CD4-positive, alpha-beta T cell (primary cell): ENCODE results near the gene ORMDL2. TPM values are rescaled to one million over a fixed set of nuclear protein-coding genes. Genes with fewer than 3 reads are reported as not detected.

ENCODE experiments used
- ATAC-seq: fragments of 200-7000 bp; cut with Tn5 transposase; one replicate; pipeline ENCODE4 v1.10.0; 2022; ENCODE audit warnings: mild to moderate bottlenecking; ENCODE audit not compliant: poor library complexity
- CTCF ChIA-PET: fragments of 350-600 bp; sonication (Branson Sonifier 250); formaldehyde crosslinking; loops from one replicate; lab custom pipeline; 2021; ENCODE audit warnings: antibody characterized with exemption, inconsistent platforms; lab: Charles Lee
- POLR2A ChIA-PET: fragments of 350-600 bp; sonication (Branson Sonifier 250); formaldehyde crosslinking; loops from one replicate; lab custom pipeline; 2021; ENCODE audit warnings: antibody characterized with exemption, inconsistent platforms; lab: Charles Lee
- DNase-seq, 14 experiments: peaks; one replicate each; pipeline ENCODE4 v3.0.0-alpha.2; 2013 to 2020; ENCODE audit warnings: mixed read lengths in 2 of 14
- H3K27ac ChIP-seq, 2 donors: one replicate each; pipeline versions ENCODE4 v1.5.1 to v1.7.0; 2013; ENCODE audit warnings: low read length in 2 of 2, low read depth in 1 of 2, mild to moderate bottlenecking in 1 of 2
- H3K27me3 ChIP-seq, 2 experiments: 1 replicate in 1 of 2; 2 replicates in 1 of 2; pipeline versions ENCODE4 v1.6.1 to v1.7.0; 2013; ENCODE audit warnings: low read length in 2 of 2, control low read depth in 1 of 2, mild to moderate bottlenecking in 1 of 2, moderate library complexity in 1 of 2; ENCODE audit not compliant: insufficient read depth in 2 of 2, control insufficient read depth in 1 of 2
- H3K36me3 ChIP-seq: one replicate; pipeline ENCODE4 v1.6.1; 2013; ENCODE audit warnings: low read length, control low read depth; ENCODE audit not compliant: insufficient read depth
- H3K4me1 ChIP-seq: one replicate; pipeline ENCODE4 v1.6.1; 2013; ENCODE audit warnings: low read length, control low read depth; ENCODE audit not compliant: insufficient read depth
- H3K4me3 ChIP-seq: one replicate; pipeline ENCODE4 v1.5.1; 2013; ENCODE audit warnings: mild to moderate bottlenecking, low read length, moderate library complexity
- H3K9me3 ChIP-seq, 2 experiments: 1 replicate in 1 of 2; 2 replicates in 1 of 2; pipeline versions ENCODE4 v1.6.1 to v1.7.0; 2013; ENCODE audit warnings: low read length in 2 of 2, mild to moderate bottlenecking in 2 of 2, control low read depth in 1 of 2, moderate library complexity in 1 of 2; ENCODE audit not compliant: control insufficient read depth in 1 of 2, insufficient read depth in 1 of 2
- H3K27ac Mint-ChIP-seq: one replicate; pipeline ENCODE4 v1.8.0; 2020; ENCODE audit warnings: mixed read lengths
- H3K27me3 Mint-ChIP-seq: one replicate; pipeline ENCODE4 v1.8.0; 2021; ENCODE audit warnings: mixed read lengths
- H3K36me3 Mint-ChIP-seq: one replicate; pipeline ENCODE4 v1.8.0; 2021; ENCODE audit warnings: low read depth, mixed read lengths
- H3K4me1 Mint-ChIP-seq: one replicate; pipeline ENCODE4 v1.8.0; 2021; ENCODE audit warnings: low read depth, mixed read lengths
- H3K4me3 Mint-ChIP-seq: one replicate; pipeline ENCODE4 v1.8.0; 2020; ENCODE audit warnings: mild to moderate bottlenecking, mixed read lengths
- H3K9me3 Mint-ChIP-seq: one replicate; pipeline ENCODE4 v1.8.0; 2020; ENCODE audit warnings: mixed read lengths
- intact Hi-C, 2 experiments: fragments of 100-400 bp; cut with DNase I in 1 of 2; cut with micrococcal nuclease in 1 of 2; formaldehyde crosslinking; loops; one replicate each; pipeline versions ENCODE4 v1.15.1 to v1.9.0; 2023 to 2025; cut with DNase I, micrococcal nuclease
- total RNA-seq, 174 experiments: library from RNA in 2 of 174; stranded (reverse) in 2 of 174; gene quantifications; one replicate each; pipeline ENCODE4 v1.2.3 and lab custom pipeline; 2021 to 2026
- TF ChIP-seq, protein P1 (sequence below): fragments of 200-600 bp; IDR thresholded peaks from one replicate; pipeline ENCODE4 v1.8.0; 2022; ENCODE audit warnings: antibody characterized with exemption, mild to moderate bottlenecking

Gene ORMDL2
- total RNA-seq, 2 experiments from 2014 or later, result 13.0 to 14.9 TPM

- H3K4me1 ChIP-seq, result no peaks in the 10 kb centered on the region
- ATAC-seq (no peak), DNase-seq (no peak)
- TF ChIP-seq, protein P1, sequence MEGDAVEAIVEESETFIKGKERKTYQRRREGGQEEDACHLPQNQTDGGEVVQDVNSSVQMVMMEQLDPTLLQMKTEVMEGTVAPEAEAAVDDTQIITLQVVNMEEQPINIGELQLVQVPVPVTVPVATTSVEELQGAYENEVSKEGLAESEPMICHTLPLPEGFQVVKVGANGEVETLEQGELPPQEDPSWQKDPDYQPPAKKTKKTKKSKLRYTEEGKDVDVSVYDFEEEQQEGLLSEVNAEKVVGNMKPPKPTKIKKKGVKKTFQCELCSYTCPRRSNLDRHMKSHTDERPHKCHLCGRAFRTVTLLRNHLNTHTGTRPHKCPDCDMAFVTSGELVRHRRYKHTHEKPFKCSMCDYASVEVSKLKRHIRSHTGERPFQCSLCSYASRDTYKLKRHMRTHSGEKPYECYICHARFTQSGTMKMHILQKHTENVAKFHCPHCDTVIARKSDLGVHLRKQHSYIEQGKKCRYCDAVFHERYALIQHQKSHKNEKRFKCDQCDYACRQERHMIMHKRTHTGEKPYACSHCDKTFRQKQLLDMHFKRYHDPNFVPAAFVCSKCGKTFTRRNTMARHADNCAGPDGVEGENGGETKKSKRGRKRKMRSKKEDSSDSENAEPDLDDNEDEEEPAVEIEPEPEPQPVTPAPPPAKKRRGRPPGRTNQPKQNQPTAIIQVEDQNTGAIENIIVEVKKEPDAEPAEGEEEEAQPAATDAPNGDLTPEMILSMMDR, result no peak
- CTCF ChIA-PET, result interaction anchor here (1.2 to 3.2 kb wide), 3 partner anchors 60 to 232 kb away, joined by 3 to 12 read pairs (median 3); no protein-coding TSS in a partner anchor
- Mint-ChIP-seq H3K27me3 (no peaks in the 10 kb centered on the region), H3K9me3 (no peaks in the 10 kb centered on the region), H3K36me3 (peaks cover 92% of the 10 kb centered on the region), H3K4me1 (no peaks in the 10 kb centered on the region), H3K4me3 (no peak overlapping the region), H3K27ac (no peak overlapping the region)
- no peaks in the 10 kb centered on the region for H3K27me3 ChIP-seq
- POLR2A ChIA-PET, result interaction anchor here (0.7 to 1.3 kb wide), 3 partner anchors 16 to 160 kb away, joined by 3 read pairs; no protein-coding TSS in a partner anchor
- intact Hi-C loops, result loop anchor here (1.0 to 2.0 kb wide), 2 partner anchors 55 to 59 kb away; partner anchors contain the start of gene GDF11 (in 1 of the 2)
- H3K36me3 ChIP-seq, result peaks cover 89% of the 10 kb centered on the region
- H3K9me3 ChIP-seq, result no peaks in the 10 kb centered on the region
- no peak overlapping the region for H3K27ac ChIP-seq
- H3K4me3 ChIP-seq, result no peak overlapping the region
Measured at GRCh38 chr12:55797550-55797949, 20.3 kb upstream of the ORMDL2 start.

DNA sequence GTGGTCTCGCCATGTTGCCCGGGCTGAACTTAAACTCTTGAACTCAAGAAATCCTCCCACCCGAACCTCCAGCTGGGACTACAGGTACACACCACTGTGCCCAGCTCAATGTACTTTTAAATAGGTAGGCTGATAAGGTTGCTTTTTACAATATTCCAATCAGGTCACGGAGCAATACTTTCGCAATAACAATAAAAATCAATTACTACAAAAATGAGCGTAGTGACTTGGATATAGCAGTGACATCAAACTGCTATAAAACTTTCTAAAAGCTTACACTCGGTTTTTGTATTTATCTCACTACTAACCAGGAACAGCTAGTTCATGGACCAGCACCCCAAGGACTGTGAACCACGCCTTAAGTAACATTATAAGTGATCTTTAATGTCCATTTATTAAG, 10.9 kb upstream of the ORMDL2 start:
- H3K4me3 Mint-ChIP-seq, result no peak overlapping the region
- TF ChIP-seq, protein P1, result no peak
- peaks cover 6% of the 10 kb centered on the region for H3K4me1 ChIP-seq
- peaks cover 32% of the 10 kb centered on the region for H3K36me3 ChIP-seq
- no peaks in the 10 kb centered on the region for H3K9me3 ChIP-seq
- no peak for ATAC-seq
- no peaks in the 10 kb centered on the region for H3K9me3 Mint-ChIP-seq
- H3K27me3 Mint-ChIP-seq, result no peaks in the 10 kb centered on the region
- no peak overlapping the region for H3K27ac Mint-ChIP-seq
- intact Hi-C loops, result no loop called here
- CTCF ChIA-PET, result no interaction called here
- no peak for DNase-seq
- POLR2A ChIA-PET, result interaction anchor here (1.3 kb wide), 1 partner anchor 69 kb away, joined by 3 read pairs; no protein-coding TSS in a partner anchor
- no peak overlapping the region for H3K27ac ChIP-seq
- H3K4me3 ChIP-seq, result no peak overlapping the region
- H3K4me1 Mint-ChIP-seq, result peaks cover 33% of the 10 kb centered on the region
- peaks cover 71% of the 10 kb centered on the region for H3K36me3 Mint-ChIP-seq
- no peaks in the 10 kb centered on the region for H3K27me3 ChIP-seq

DNA sequence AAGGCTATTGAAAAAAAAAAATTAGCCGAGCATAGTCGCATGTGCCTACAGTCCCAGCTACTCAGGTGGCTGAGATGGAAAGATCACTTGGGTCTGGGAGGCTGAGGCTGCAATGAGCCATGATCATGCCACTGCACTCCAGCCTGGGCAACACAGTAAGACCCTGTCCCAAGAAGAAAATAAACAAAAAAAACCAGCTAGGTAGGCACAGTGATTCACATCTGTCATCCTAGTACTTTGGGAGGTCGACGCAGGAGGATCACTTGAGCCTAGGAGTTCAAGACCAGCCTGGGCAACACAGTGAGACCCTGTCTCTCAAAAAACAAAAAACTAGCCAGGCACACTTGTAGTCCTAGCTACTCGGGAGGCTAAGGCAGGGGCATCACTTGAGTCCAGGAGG, 8.6 kb upstream of the ORMDL2 start:
- no peak for ATAC-seq
- Histone ChIP-seq H3K27me3 (no peaks in the 10 kb centered on the region), H3K27ac (no peak overlapping the region), H3K9me3 (no peaks in the 10 kb centered on the region), H3K4me3 (no peak overlapping the region), H3K36me3 (peaks cover 39% of the 10 kb centered on the region), H3K4me1 (peaks cover 7% of the 10 kb centered on the region)
- H3K27ac Mint-ChIP-seq, result no peak overlapping the region
- intact Hi-C loops, result no loop called here
- no peaks in the 10 kb centered on the region for H3K9me3 Mint-ChIP-seq
- peaks cover 38% of the 10 kb centered on the region for H3K4me1 Mint-ChIP-seq
- H3K4me3 Mint-ChIP-seq, result no peak overlapping the region
- TF ChIP-seq, protein P1, result no peak
- H3K27me3 Mint-ChIP-seq, result no peaks in the 10 kb centered on the region
- DNase-seq, result no peak
- CTCF ChIA-PET, result interaction anchor here (1.1 to 1.8 kb wide), 2 partner anchors 9 to 117 kb away, joined by 3 to 6 read pairs; partner anchors contain the start of genes ORMDL2 and SARNP
- POLR2A ChIA-PET, result interaction anchor here (1.4 kb wide), 1 partner anchor 20 kb away, joined by 3 read pairs; the partner anchor contains the start of gene DNAJC14
- peaks cover 66% of the 10 kb centered on the region for H3K36me3 Mint-ChIP-seq
